ENCODE measurements around the gene RNU1-3.
"Not testable (repeated sequence)": the region's sequence is repeated elsewhere in the genome, so short reads cannot be mapped to it uniquely, and the experiment has no call there.

- TF ChIP-seq CTCF, POLR2AphosphoS5, POLR2A, EP300 (IDR thresholded peaks at IDR 0.05): not testable (repeated sequence)
Observed at GRCh38 chr1:16636551-16637195, 30.1 kb downstream of the RNU1-3 start.

Measured in gastroesophageal sphincter (tissue), 3 donors.